ENCODE results near the gene SHISA9.

The SHISA9 gene

DNA sequence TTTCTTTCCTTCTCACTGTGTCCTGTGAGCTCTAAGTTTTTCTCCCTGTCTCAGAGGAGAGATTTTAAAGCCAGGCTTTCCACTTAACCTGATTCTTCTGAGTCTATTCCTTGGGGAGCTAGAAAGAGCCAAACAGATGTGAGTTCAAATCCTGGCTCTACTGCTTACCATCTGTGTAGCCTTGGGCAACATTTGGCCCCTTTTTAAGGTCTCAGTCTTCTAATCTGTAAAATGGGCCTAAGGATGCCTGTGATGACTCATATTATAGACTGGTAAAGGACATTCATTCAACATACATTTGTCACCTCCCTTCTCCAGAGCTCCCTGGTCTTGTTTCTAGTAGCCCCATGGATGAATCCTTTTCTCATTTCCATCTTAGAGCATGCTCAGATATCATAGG, 304.0 kb downstream of the SHISA9 start:
- DNase-seq: no peak

DNA sequence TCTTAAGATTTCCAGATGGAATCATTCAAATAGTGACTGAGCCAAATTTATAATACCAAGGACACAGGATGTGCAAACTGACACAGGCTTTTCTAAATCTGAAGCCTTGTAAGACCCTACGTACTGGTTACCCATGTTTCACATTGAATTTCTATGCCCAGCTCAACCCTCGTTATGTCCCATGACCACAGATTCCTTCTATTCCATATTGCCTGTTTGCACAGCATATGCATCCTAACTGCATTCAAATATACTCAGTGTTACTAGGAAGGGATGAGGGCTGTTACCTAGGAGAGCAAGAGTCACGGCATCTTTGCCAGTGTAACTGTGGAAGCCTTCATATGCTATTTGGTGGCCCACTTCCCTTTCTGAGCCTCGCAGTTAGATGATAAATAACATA, 305.2 kb downstream of the SHISA9 start:
- DNase-seq: no peak

DNA sequence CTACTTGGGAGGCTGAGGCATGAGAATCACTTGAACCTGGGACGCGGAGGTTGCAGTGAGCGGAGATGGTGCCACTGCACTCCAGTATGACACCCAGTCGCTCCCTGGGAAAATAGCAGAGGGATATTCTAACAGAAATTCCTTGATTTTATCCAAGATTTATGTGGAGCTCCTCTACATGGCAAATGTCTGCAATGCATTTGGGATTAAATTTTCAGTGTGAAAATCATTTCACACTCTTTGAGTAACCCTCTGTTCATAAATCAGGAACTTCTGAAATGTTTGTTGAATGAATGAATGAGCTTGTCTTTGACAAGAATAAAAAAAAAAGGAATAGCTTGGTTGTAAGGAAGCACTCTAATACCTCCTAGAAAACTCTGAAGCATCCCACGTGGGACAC, 305.8 kb downstream of the SHISA9 start:
- no peak for DNase-seq

GRCh38 chr16:13223666-13224065, 322.3 kb downstream of the SHISA9 start:
- no peak for DNase-seq

- no peak for DNase-seq
Observed at GRCh38 chr16:13229039-13229438, 327.6 kb downstream of the SHISA9 start.

- no peak for DNase-seq
Observed at GRCh38 chr16:13231365-13231764, 330.0 kb downstream of the SHISA9 start.

DNA sequence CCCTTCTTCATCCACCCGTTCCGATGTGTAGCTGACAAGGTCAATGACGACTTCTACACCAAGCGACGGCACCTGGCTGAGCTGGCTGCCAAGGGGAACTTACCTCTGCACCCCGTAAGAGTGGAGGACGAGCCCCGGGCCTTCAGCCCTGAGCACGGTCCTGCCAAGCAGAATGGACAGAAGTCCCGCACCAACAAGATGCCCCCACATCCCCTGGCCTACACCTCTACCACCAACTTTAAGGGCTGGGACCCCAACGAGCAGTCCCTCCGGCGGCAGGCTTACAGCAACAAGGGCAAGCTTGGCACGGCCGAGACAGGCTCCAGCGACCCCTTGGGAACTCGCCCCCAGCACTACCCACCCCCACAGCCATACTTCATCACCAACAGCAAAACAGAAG, 333.6 kb downstream of the SHISA9 start:
- DNase-seq: no peak

DNA sequence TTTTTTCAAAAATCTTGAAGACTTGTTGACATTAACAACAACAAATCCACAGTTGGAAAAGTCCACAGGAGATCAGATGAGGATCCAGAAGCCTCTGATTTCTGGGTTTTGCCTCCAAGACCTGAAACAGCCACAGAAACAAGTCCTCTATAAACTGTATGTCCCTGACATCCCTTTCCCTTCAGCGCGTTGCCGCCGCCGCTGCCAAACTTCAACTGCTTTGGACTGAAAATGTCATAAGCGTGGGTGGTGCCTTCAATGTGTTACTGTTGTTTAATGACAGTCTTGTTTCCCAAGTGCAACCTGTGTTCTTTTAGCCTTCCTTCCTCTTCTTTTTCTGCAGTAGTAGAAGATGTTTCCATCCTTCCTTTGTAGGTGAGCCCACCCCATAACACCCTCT, 334.9 kb downstream of the SHISA9 start:
- DNase-seq: no peak

GRCh38 chr16:13238182-13238581, 336.8 kb downstream of the SHISA9 start:
- DNase-seq: no peak

- no peak for DNase-seq
Observed at GRCh38 chr16:13242201-13242600, 340.8 kb downstream of the SHISA9 start.

GRCh38 chr16:13244770-13245169, 343.4 kb downstream of the SHISA9 start:
- no peak for DNase-seq

DNA sequence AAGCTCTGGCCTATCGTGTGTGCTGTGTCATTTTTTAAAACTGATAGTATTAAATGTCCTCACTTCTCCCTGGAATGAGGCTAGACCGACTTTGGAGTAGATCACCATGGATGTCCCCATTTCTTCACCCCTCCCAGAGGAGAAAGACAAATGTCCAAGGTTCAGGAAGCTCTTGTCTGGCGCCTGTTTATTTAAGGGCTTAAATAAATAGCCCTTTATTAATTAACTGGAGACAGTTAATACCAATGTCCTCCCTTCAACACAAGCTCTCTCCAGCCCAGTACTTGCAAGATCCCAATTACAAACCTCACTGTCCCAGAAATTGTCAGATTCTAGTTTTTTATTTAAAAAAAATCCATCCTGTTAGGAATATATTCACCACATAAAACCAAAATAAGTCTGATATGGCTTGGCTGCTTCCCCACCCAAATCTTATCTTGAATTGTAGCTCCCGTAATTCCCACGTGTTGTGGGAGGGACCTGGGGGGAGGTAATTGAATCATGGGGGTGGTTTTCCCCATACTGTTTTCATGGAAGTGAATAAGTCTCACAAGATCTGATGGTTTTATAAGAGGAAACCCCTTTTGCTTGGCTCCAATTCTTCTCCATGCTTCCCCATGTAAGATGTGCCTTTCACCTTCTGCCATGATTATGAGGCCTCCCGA, 344.4 kb downstream of the SHISA9 start:
- no peak for DNase-seq

DNA sequence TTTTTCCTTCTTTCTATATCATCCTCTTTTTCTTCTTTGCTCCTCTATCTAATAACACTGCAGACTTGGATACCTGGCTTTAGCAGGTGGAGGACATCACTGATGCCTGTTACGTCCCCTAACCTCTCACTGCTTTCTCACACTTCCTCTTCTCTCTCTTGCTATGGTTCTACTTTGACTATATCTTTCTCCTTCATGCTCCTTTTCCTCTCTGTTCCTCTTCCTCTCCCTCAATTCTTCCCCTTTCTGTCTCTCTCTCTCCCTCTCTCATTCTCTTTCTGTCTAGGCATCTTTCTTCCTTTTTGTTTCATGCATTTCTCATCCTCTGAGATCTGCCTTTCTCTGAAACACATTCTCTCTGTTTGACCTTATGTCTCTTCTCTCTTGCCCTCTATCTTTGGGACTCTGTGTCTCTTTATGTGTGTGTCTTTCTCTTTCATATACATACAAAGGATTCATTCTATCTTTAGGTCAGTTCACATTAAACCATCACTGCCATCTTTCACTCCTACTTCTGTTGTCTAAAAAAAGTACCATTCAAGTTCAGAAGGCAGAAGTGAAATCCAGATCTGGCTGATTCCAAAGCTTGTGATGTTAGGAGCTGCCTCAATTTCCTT, 353.7 kb downstream of the SHISA9 start:
- DNase-seq: no peak

DNA sequence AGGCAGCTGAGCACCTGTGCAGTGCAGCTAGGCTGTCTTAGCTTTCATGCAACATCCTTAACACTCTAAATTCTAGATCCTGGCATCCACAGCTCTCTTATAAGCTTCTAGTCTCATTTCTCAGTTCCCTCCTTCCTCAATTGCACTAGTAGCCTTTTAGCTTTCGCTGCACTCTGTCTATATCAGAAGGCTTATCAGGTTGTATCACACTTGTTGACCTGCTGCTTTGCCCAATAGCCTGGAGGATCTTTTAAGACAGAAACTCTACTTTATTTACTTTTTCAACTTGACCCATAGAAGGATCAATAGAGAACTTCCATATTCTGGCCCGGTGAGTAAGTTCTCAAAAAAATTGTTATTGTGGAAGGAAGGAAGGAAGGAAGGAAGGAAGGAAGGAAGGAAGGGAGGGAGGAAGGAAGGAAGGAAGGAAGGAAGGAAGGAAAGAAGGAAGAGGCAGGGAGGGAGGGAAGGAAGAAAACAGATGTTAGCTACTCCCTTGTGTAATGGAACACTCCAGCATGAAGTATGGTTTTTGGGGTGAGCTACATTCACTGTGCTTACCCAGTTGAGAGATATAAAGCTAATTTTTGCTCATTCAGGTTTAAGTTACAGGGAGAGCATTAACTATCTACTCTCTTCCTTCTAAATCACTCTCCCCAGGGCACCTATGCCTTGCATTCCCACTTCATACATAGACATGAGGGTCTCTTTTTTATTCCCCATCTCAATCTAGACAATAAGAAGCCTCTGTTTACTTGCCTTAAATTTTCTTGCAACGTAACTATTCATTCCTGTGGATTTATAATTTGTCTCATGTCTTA, 361.1 kb downstream of the SHISA9 start:
- no peak for DNase-seq

- no peak for DNase-seq
Observed at GRCh38 chr16:13264749-13265552, 363.6 kb downstream of the SHISA9 start.

GRCh38 chr16:13269359-13269758, 368.0 kb downstream of the SHISA9 start:
- no peak for DNase-seq

- no peak for DNase-seq
Observed at GRCh38 chr16:13269905-13270528, 368.6 kb downstream of the SHISA9 start.

DNA sequence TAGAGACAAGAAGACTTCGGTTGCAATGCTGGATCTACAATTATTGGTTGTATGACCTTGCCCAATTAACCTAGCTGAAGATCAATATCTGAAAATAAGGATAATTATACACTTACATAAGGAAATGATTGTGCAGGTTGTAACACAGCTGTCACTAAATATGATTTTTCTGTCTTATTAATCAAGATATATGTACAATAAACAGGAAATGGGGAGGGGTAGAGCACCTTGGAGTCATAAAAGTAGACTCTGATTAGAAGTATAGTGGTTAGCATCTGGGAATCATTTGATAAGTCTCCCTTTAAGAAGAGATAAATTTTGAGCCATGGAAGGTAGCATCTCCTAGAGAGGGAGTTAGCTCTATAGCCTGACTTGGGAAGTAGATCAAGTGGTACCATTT, 369.2 kb downstream of the SHISA9 start:
- no peak for DNase-seq

- no peak for DNase-seq
Observed at GRCh38 chr16:13289515-13289914, 388.1 kb downstream of the SHISA9 start.

Data from stimulated activated CD4-positive, alpha-beta T cell treated with anti-CD3 and anti-CD28 coated beads, Interleukin-2, amount 100 ng/mL, for 24 hours (primary cell).